ENCODE results near the gene LGR4. TPM values are rescaled to one million over a fixed set of nuclear protein-coding genes. Genes with fewer than 3 reads are reported as not detected.
A peak's percentile ranks its signal among the peaks of the same experiment; 100 is the strongest.

Gene LGR4
- total and polyA plus RNA-seq, 2 experiments from 2014 or later, result 22.6 to 99.6 TPM

DNA sequence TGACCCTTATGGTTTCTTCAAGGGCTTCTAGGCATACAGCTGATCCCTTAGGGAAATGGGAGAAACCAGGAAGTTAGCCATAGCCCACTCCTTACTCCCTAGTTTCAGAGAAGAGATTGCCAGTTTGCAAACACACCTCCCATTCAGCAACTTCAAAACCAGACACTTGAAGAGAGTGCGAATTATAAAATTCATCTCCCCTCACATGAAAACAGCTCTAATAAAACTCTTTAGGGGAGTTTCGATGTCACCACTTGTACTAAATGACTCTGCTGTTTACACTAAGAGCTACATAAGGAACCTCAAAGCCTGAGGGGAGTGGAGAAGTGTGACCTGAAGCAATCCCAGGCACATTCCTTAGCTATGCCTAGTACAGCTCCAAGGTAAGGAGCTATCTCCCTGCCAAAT is 8.3 kb downstream of the LGR4 start:
- H4K20me1 ChIP-seq (replicated peaks; ENCODE audit: insufficient read depth), result peaks cover 41% of the 10 kb centered on the region
- H3F3A ChIP-seq (replicated peaks; ENCODE audit: low read depth), result no peaks in the 10 kb centered on the region
- H3K4me2 ChIP-seq, result peak overlapping the region; percentile 24; the same call in 1 of the 2 replicates
- no peak overlapping the region for H3K4me3 ChIP-seq
- no peaks in the 10 kb centered on the region for H3K27me3 Mint-ChIP-seq (ENCODE audit: insufficient read depth, low read depth, poor library complexity)
- peaks cover 5% of the 10 kb centered on the region for H3K36me3 Mint-ChIP-seq (ENCODE audit: low read depth)
- H3K4me1 Mint-ChIP-seq, result peaks cover 56% of the 10 kb centered on the region
- peak overlapping the region; percentile 46; the same call in 1 of the 2 replicates for H3K27ac ChIP-seq (ENCODE audit: low read depth)
- H3K9me3 Mint-ChIP-seq, result no peaks in the 10 kb centered on the region
- no peak for TF ChIP-seq EZH2 (IDR thresholded peaks at IDR 0.05; ENCODE audit: low read depth, unreplicated experiment)
- no peak for TF ChIP-seq STAT1 (IDR thresholded peaks at IDR 0.05; ENCODE audit: unreplicated experiment)
- no peak for TF ChIP-seq ZNF114 (CRISPR knock-in tag; IDR thresholded peaks at IDR 0.05)
- TF ChIP-seq JUNB (IDR thresholded peaks at IDR 0.05; ENCODE audit: unreplicated experiment), result no peak
- TF ChIP-seq, protein P1, sequence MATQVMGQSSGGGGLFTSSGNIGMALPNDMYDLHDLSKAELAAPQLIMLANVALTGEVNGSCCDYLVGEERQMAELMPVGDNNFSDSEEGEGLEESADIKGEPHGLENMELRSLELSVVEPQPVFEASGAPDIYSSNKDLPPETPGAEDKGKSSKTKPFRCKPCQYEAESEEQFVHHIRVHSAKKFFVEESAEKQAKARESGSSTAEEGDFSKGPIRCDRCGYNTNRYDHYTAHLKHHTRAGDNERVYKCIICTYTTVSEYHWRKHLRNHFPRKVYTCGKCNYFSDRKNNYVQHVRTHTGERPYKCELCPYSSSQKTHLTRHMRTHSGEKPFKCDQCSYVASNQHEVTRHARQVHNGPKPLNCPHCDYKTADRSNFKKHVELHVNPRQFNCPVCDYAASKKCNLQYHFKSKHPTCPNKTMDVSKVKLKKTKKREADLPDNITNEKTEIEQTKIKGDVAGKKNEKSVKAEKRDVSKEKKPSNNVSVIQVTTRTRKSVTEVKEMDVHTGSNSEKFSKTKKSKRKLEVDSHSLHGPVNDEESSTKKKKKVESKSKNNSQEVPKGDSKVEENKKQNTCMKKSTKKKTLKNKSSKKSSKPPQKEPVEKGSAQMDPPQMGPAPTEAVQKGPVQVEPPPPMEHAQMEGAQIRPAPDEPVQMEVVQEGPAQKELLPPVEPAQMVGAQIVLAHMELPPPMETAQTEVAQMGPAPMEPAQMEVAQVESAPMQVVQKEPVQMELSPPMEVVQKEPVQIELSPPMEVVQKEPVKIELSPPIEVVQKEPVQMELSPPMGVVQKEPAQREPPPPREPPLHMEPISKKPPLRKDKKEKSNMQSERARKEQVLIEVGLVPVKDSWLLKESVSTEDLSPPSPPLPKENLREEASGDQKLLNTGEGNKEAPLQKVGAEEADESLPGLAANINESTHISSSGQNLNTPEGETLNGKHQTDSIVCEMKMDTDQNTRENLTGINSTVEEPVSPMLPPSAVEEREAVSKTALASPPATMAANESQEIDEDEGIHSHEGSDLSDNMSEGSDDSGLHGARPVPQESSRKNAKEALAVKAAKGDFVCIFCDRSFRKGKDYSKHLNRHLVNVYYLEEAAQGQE (IDR thresholded peaks at IDR 0.05; ENCODE audit: unreplicated experiment), result no peak
- TF ChIP-seq, protein P2, sequence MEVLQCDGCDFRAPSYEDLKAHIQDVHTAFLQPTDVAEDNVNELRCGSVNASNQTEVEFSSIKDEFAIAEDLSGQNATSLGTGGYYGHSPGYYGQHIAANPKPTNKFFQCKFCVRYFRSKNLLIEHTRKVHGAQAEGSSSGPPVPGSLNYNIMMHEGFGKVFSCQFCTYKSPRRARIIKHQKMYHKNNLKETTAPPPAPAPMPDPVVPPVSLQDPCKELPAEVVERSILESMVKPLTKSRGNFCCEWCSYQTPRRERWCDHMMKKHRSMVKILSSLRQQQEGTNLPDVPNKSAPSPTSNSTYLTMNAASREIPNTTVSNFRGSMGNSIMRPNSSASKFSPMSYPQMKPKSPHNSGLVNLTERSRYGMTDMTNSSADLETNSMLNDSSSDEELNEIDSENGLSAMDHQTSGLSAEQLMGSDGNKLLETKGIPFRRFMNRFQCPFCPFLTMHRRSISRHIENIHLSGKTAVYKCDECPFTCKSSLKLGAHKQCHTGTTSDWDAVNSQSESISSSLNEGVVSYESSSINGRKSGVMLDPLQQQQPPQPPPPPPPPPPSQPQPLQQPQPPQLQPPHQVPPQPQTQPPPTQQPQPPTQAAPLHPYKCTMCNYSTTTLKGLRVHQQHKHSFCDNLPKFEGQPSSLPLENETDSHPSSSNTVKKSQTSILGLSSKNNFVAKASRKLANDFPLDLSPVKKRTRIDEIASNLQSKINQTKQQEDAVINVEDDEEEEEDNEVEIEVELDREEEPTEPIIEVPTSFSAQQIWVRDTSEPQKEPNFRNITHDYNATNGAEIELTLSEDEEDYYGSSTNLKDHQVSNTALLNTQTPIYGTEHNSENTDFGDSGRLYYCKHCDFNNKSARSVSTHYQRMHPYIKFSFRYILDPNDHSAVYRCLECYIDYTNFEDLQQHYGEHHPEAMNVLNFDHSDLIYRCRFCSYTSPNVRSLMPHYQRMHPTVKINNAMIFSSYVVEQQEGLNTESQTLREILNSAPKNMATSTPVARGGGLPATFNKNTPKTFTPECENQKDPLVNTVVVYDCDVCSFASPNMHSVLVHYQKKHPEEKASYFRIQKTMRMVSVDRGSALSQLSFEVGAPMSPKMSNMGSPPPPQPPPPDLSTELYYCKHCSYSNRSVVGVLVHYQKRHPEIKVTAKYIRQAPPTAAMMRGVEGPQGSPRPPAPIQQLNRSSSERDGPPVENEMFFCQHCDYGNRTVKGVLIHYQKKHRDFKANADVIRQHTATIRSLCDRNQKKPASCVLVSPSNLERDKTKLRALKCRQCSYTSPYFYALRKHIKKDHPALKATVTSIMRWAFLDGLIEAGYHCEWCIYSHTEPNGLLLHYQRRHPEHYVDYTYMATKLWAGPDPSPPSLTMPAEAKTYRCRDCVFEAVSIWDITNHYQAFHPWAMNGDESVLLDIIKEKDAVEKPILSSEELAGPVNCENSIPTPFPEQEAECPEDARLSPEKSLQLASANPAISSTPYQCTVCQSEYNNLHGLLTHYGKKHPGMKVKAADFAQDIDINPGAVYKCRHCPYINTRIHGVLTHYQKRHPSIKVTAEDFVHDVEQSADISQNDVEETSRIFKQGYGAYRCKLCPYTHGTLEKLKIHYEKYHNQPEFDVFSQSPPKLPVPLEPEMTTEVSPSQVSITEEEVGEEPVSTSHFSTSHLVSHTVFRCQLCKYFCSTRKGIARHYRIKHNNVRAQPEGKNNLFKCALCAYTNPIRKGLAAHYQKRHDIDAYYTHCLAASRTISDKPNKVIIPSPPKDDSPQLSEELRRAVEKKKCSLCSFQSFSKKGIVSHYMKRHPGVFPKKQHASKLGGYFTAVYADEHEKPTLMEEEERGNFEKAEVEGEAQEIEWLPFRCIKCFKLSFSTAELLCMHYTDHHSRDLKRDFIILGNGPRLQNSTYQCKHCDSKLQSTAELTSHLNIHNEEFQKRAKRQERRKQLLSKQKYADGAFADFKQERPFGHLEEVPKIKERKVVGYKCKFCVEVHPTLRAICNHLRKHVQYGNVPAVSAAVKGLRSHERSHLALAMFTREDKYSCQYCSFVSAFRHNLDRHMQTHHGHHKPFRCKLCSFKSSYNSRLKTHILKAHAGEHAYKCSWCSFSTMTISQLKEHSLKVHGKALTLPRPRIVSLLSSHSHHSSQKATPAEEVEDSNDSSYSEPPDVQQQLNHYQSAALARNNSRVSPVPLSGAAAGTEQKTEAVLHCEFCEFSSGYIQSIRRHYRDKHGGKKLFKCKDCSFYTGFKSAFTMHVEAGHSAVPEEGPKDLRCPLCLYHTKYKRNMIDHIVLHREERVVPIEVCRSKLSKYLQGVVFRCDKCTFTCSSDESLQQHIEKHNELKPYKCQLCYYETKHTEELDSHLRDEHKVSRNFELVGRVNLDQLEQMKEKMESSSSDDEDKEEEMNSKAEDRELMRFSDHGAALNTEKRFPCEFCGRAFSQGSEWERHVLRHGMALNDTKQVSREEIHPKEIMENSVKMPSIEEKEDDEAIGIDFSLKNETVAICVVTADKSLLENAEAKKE (CRISPR knock-in tag; IDR thresholded peaks at IDR 0.05), result no peak
- TF ChIP-seq EZH2phosphoT487 (IDR thresholded peaks at IDR 0.05; ENCODE audit: unreplicated experiment), result no peak
- no peak for TF ChIP-seq NANOG (IDR thresholded peaks at IDR 0.05; ENCODE audit: borderline replicate concordance)
- TF ChIP-seq, protein P3, sequence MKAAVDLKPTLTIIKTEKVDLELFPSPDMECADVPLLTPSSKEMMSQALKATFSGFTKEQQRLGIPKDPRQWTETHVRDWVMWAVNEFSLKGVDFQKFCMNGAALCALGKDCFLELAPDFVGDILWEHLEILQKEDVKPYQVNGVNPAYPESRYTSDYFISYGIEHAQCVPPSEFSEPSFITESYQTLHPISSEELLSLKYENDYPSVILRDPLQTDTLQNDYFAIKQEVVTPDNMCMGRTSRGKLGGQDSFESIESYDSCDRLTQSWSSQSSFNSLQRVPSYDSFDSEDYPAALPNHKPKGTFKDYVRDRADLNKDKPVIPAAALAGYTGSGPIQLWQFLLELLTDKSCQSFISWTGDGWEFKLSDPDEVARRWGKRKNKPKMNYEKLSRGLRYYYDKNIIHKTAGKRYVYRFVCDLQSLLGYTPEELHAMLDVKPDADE (IDR thresholded peaks at IDR 0.05), result no peak
- TF ChIP-seq CREB1 (CRISPR knock-in tag; IDR thresholded peaks at IDR 0.05; ENCODE audit: low read depth), result no peak
- TF ChIP-seq ZNF331 (CRISPR knock-in tag; IDR thresholded peaks at IDR 0.05; ENCODE audit: low read depth), result no peak
- H3K4me3 Mint-ChIP-seq, result no peak overlapping the region
- peaks cover 69% of the 10 kb centered on the region for H3K4me1 ChIP-seq (ENCODE audit: insufficient read depth)
- H3K27ac Mint-ChIP-seq, result peak overlapping the region; percentile 61; the same call in 1 of the 2 replicates
- peak; percentile 55 for DNase-seq (ENCODE audit: low spot score)
- peaks cover 100% of the 10 kb centered on the region for H3K79me2 ChIP-seq (replicated peaks; ENCODE audit: insufficient read depth)
- no peaks in the 10 kb centered on the region for H3K36me3 ChIP-seq (ENCODE audit: insufficient read depth)
- peak; percentile 81 for ATAC-seq
- H2AFZ ChIP-seq, result no peak overlapping the region
- H3K27me3 ChIP-seq (ENCODE audit: insufficient read depth), result no peaks in the 10 kb centered on the region
- H3K9me2 ChIP-seq (ENCODE audit: insufficient read depth), result no peaks in the 10 kb centered on the region

Measured in GM23338 (cell line).